NCI-H2196 treated with DMSO at 0.1 percent for 48 hours (cell line): ENCODE measurements around the gene RALGAPA2.

Source experiments
- DNase-seq: peaks from one replicate; lab custom pipeline; 2025; ENCODE audit not compliant: unreplicated experiment; lab: John Stamatoyannopoulos, UW

Gene RALGAPA2

GRCh38 chr20:20343932-20344331 is 368.5 kb downstream of the RALGAPA2 start:
- DNase-seq: no peak
